Inflammatory macrophage (primary cell): Measurements from ENCODE around the gene MTO1.
"Not testable (repeated sequence)": the region's sequence is repeated elsewhere in the genome, so short reads cannot be mapped to it uniquely, and the experiment has no call there.

Experiments used
- DNase-seq, 2 donors: peaks; one replicate each; pipeline ENCODE4 v3.0.0-alpha.2; 2020 to 2022
- total RNA-seq, 18 experiments: gene quantifications; one replicate each; lab custom pipeline; 2026; ENCODE audit warnings: mixed read lengths in 6 of 18, inconsistent platforms in 2 of 18; lab: John Stamatoyannopoulos, UW

MTO1 gene
- 8.9 to 44.3 (median 30.4) reads per million in 18 experiments for total RNA-seq

DNA sequence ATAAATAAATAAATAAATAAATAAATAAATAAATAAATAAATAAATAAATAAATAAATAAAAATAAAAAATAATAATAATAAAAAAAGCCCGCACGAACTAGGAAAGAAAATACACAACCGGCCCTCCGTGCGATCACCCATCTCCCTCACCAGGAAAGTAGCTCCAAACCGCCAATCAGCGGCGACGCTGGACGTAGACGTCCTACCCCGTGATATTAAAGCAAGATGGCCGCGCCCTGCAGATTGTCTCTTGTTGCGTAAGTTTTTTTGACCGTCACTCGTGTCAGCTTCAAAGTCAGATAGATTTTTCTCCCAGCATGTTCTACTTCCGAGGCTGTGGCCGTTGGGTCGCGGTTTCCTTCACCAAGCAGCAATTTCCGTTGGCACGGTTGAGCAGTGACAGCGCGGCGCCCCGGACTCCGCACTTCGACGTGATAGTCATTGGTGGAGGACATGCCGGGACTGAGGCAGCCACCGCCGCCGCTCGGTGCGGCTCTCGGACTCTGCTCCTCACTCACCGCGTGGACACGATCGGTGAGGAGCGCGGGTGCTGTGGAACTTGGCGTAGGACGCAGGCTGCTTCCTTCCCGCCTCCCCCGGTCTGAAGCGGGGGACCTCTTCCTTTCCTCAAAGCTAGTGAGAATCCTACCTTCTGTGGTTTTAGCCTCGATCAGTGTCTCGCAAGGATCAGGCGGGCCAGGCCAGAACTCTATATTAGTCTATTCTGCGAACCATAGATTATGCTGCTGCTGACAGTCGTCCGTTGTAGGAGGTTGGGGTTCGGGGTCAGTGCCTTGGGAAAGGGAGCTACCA lies at the start of gene MTO1:
Gene MTO1, plus strand, starts transcription at position 201 of the 814 bp plus-strand sequence. Its CDS starts 118 bp downstream, at position 319.
- DNase-seq: peak; percentile 94 to 95

DNA sequence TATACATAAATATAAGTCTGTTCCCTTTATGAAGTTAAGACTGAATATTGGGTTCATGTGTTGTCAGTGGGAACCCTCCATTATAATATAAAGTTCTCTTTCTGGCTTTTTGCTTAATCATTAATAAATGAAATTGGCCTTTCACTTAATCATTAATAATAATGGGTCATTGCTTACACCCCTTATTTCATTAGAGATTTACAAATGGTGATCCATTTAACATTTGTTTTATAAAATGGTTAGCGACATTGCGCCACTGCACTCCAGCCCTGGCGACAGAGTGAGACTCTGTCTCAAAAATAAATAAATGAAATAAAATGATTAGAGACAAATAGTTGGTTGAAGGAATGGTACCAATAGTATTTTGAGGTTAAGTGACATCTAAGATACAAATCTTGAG lies 48.4 kb upstream of the MTO1 start:
- no peak for DNase-seq

DNA sequence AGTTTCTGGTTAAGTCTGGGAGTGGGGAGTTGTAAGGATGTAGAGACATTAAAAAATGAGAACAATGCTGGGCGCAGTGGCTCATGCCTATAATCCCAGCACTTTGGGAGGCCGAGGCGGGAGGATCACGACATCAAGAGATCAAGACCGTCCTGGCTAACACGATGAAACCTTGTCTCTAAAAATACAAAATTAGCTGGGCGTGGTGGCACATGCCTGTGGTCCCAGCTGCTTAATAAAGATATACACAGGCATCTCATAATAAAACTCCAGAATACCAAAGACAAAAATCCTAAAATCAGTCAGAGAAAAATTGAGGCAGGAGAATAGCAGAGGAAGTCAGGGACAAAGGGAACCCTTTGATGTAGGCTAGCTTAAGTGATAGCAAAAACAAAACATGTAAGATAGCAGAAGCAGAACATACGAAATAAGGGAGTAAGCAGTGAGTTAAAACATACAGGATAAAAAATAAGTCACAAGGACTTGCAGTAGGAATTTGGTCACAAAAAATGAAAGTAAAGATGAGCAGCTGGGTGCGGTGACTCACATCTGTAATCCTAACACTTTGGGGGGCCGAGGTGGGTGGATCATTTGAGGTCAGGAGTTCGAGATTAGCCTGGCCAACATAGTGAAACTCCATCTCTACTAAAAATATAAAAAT lies 43.3 kb upstream of the MTO1 start:
- no peak for DNase-seq

DNA sequence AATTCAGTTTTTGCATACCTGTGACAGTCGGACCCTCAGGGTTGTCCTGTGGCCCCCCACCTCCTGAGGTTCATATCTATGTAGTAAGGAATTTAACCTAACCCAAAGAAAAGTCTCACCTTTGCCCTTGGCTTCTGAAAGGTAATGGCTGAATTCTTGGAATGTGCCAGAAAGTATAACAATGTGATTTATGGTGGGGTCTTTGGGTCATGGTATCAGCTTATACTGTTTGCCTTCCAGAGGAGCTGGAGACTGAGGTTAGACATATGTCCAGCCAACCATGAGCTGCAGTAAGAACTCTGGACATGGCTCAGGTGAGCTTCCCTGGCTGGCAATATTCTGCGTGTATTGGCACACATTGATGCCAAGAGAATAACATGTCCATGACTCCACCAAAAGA lies 40.0 kb upstream of the MTO1 start:
- no peak for DNase-seq

- no peak for DNase-seq
Measured at GRCh38 chr6:73435236-73435635, 26.3 kb upstream of the MTO1 start.

GRCh38 chr6:73443555-73443954 lies 18.0 kb upstream of the MTO1 start:
- no peak for DNase-seq

DNA sequence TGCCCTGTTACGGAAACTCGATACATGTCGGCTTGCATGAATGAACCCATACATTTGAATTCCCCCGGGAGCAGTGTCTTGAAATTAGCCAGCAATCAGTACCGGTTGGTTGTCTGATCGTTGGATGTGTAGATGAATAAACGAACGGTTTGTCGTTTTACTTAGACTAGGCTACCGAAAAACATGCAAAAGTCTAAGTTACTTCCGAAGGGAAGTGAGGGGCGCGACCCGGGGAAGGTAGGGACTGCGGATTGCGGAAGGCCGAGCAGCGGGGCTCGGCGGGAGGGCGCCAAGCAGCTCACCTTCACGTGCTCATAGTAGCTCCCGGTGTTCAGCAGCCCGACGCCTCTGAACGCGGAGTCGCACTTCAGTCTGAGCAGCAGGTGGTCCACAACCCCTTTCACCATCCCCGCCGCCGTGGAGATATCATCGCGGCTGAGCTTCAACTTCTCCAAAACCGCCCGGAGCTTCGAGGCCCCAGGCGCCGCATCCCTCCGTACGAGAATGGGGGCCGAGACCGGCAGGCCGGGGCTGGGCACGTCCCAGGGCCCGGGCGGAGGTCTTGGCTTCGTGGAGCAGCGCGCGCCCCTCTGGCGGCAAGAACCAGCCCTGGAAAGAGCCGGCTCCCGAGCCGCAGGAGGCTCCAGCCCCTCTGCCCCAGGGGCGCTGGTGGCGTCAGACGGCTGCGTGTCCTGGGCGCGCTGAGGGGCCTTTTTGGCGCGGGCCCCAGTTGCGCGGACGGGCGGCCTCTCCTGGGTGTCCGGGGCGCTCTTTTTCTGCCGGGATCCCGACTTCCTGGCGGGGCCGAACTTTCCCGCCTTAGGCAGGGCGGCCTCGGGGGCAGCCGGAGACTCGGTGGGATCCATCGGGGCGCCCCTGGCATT lies 10.1 kb upstream of the MTO1 start:
- peak; percentile 26 to 41 for DNase-seq

GRCh38 chr6:73452107-73452461 lies 9.5 kb upstream of the MTO1 start, which contains the start of gene CGAS:
Gene CGAS (minus strand): TSS chr6:73452297. CDS start chr6:73452181, 116 bp downstream.
- peak; percentile 92 to 94 for DNase-seq

DNA sequence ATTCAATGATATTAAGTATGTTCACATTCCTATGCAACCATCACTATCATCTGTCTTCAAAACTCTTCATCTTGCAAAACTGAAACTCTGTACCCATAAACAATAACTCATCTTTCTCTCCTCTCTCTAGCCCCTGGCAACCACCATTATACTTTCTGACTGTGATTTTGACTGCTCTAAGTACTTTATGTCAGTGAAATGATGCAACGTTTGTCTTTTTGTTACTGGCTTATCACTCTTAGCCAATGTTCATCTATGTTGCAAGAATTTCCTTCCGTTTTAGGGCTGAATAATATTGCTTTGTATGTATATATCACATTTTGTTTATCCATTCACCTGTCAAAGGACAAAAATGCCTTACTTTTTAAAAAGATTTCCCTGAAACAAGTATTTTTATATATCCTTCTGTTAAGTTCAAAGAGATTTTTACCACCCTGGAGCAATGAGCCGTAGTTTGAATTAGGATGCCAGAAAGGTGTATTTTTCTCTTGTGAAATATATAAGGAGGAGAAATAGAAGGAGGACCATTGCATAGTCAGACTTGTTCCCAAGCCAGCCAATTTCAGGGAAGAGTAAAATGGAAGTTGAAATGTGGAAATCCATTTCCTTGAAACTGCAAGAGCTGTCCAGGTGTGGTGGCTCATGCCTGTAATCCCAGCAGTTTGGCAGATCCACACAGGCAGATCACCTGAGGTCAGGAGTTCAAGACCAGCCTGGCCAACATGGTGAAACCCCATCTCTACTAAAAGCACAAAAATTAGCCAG lies 5.5 kb upstream of the MTO1 start:
- DNase-seq: peak; percentile 71 to 90

- DNase-seq: not testable (repeated sequence)
Measured at GRCh38 chr6:73459474-73459873, 2.1 kb upstream of the MTO1 start.

DNA sequence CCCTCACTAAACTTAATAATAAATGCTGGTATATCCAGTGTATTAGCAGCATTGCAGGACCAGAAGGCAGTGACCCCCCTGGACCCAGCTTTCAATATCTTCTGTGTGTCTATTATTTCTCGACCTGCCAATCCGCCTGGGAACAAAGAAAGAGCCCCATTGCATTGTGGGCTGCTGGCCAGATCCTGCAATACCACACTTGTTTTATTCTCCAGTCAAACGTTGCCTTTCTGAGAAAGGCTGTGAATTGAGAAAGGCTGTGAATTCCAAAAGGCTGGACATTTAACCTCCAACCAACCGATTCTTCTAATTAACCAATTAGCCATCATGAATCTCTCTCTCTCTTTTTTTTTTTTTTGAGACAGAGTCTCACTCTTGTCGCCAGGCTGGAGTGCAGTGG lies 1.5 kb upstream of the MTO1 start:
- no peak for DNase-seq

- DNase-seq: peak in 1 of 2 donors; percentile 24
Measured at GRCh38 chr6:73471686-73472290, 10.3 kb downstream of the MTO1 start.

DNA sequence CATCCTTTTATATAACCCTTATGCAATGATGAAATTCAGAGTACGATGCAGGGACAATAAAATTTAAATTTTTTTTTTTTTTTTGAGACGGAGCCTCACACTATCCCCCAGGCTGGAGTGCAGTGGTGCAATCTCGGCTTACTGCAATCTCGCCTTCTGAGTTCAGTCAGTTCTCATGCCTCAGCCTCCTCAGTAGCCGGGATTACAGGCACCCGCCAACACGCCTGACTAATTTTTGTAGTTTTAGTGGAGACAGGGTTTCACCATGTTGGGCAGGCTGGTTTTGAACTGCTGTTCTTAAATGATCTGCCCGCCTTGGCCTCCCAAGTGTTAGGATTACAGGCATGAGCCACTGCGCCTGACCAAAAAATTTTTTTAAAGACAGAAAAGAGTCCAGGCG lies 15.2 kb downstream of the MTO1 start:
- DNase-seq: no peak

GRCh38 chr6:73477407-73477806 lies 15.9 kb downstream of the MTO1 start:
- DNase-seq: no peak

DNA sequence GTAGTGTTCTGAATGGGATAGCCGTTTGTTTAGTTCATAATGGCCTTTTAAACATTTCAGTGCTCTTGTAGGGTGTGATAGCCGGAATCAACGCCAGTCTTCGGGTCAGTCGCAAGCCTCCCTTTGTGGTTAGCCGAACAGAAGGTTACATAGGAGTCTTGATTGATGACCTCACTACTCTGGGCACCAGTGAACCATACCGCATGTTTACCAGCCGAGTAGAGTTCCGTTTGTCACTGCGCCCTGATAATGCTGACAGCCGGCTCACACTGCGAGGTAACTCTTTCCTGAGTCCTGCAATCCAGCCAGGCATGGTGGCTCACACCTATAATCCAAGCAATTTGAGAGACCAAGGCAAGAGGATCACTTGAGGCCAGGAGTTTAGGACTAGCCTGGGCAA lies 20.4 kb downstream of the MTO1 start:
- DNase-seq: no peak

DNA sequence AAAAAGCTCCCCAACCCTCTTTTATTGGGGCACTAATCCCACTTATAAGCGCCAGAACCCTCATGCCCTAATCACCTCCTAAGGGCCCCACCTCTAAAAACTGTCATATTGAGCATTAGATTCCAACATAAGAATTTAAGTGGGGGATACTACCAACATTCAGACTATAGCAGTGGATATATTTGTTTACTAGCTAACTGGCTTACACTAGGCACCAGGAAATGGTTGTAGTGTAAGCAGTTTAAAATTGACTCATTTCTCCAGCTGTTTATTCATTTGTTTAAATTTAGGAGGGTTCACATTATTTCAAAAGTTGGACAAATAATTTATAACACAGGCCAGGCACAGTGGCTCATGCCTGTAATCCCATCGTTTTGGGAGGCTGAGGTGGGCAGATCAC lies 22.9 kb downstream of the MTO1 start:
- no peak for DNase-seq

GRCh38 chr6:73487473-73487872 lies 25.9 kb downstream of the MTO1 start:
- DNase-seq: no peak

DNA sequence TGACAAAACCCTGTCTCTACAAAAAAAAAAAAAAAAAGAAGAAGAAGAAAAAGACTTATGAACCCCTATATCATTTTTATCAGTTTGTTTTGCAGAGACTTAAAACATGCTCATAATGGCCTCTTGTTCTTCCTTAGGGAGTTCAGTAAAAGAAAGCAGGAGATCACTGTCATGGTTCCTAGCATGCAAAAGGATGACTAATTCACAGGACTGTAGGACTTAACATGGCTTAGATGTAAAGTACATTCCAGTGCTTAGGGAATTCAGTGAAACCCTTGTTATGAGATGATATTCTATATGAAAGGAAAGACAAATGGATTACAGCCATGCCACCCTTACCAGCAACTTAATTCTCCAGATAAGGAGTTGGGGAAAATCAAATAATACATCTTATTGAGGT lies 29.8 kb downstream of the MTO1 start:
- no peak for DNase-seq

GRCh38 chr6:73497915-73498314 lies 36.4 kb downstream of the MTO1 start:
- no peak for DNase-seq

GRCh38 chr6:73503027-73503772 lies 41.7 kb downstream of the MTO1 start:
- peak; percentile 80 to 94 for DNase-seq

DNA sequence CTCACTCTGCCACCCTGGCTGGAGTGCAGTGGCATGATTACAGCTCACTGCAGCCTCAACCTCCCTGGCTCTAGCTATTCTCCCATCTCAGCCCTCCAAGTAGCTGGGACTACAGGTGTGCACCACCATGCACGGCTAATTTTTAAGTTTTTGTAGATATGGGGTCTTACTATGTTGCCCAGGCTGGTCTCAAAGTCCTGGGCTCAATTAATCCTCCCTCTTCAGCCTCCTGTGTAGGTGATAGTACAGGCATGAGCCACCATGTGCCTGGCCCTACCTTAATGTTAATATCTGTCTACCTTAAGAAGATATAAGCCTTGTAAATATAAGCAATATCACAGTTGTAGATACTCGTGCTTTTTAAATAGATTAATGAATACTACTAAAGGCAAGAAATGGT lies 42.6 kb downstream of the MTO1 start:
- DNase-seq: no peak
